NCI-H510A (cell line): ENCODE results near the gene NUP62.

ENCODE experiments used
- DNase-seq: peaks from one replicate; lab custom pipeline; 2025; lab: John Stamatoyannopoulos, UW

Gene NUP62

DNA sequence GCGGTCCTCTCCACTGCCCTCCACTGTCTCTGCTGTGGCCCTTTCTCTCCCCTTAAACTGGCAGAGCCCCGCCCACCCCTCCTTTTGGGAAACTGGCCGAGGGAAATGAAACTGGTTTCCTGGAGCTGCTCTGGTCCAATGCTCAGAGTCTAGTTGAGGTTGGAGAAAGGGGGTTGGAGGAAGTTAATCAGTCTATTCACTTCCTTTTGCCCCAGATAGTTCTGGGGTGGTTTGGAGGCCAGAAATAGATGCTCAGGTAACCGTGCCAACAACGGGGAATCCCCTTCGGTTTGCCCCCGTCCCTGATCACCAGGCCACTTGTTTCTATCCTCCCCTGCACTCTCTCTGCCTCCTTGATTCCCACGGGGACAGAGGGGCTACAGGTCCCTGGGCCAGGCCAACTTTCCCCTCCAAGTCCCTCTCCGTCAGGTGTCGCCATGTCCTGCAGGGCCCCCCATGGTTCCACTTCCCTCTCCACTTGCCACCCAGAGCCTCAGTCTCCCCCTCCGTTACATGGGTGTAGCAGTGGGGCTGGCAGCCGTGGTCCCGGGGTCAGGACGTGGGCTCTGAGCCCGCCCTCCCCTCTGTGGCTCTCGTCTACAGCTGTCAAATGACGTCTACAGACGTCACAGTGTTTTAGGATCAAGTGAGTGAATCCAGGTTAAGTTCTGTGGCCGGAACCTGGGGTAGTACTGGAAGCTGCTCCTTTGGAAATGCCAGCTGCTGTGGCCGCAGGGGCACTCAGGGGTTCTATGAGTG lies 32.3 kb downstream of the NUP62 start, which contains the start of gene IL4I1:
Gene IL4I1, minus strand, starts transcription at position 25 of the 759 bp plus-strand sequence. CDS start 727 bp downstream, outside the sequence.
- DNase-seq: no peak

DNA sequence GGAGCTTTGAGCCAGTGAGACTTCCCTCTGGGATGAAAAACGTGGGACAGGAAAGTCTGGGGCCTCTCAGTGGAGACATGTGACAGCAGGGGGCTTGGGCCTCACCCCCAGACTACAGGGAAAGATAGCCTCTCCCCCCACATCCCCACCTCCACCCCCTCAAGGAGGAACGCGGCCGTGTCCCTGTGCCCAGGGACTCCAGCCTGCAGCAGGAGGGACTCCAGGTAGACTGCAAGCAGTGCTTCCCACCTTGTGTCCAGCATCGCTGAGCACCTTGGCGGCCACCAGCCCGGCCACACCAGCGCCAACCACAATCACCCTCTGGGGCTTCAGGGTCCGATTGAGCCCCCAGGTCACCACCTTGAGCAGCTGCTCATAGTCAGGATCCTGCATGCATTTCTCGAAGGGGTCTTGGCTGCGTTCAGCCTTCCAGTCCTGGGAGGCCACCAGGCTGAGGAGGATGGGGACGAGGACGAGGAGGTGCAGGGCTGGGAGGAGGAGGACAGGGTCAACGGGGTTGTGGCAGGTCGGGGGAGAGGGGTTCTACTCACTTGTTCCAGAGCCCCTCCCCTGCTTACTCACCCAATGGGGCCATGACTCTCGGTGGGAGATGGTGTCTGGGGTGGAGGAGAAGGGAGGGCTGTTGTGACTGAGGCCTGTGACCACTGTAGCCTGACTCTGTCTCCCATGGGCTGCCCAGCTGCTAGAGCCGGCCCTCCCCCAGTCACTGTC lies 33.6 kb downstream of the NUP62 start:
- no peak for DNase-seq

DNA sequence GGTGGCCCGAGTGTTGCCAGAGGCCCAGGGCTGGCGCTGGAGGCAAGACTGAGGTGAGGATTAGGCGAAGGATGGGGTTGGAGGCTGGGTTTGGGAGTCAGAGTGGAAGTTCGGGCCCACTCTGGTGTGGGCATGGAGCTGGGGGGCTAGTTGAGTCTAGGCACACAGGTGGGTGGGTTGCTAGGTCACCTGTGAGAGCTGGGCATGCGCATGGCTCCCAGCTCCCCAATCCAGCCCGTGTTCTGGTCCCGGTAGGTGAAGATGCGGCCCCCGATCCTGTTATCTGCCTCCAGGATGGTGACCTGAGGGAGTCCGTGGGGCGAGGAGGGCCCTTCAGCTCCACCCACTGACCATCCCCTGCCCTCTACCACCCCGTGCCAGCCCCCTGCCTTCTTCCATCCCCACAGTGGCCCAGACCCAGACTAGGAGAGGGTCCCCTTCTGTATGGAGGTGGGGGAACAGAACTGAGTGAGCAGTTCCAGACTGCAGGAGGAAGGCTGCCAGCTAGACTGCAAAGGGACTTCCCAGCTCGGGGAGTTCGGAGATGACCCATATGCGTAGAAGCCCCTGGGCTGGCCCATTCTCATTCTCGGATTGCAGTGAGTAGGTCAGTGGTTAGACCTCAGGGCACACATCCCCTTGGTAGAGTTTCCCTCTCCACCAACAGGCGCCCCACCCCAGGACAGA lies 34.3 kb downstream of the NUP62 start:
- no peak for DNase-seq

GRCh38 chr19:49894011-49894664 lies 35.2 kb downstream of the NUP62 start:
- DNase-seq: no peak

DNA sequence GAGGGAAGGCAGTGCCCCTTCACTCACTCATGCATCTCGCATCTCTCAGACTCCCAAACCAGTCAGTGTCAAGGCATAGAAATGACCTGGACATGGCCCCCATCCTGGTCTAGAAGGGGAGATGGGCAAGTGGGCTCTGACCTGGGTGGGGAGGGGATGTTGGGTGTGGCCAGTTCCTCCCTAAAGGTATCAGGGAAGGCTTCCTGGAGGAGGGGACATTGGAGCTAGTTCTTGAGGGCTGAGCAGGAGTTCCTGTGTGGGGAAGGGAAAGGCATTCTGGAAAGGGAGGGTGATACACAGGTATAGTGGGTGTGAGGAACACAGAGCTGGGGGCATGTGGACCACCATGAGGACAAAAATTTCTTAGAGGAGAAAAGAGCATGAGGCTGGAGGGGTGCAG lies 36.6 kb downstream of the NUP62 start:
- DNase-seq: no peak

DNA sequence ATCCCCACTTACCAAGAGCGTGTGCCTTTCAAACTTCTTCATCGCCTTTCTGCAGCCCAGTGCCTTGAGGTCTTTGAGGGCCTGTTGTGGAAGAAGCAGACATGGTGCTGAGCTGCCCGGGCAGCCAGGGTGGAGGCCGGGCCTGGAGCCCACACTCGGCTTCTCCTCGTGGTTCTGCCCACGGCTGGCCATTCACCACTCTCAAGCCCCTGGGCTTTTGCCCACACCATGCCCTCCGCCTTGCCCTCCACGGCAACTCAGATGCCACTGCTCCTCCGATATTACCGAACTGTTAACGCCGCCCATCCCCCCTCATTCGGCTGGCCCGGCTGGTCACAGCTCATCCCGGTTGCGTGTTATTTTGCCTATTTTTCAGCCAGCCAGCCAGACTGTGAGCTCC lies 37.9 kb downstream of the NUP62 start:
- DNase-seq: no peak

GRCh38 chr19:49890349-49891311 lies 38.7 kb downstream of the NUP62 start:
- DNase-seq: no peak

- DNase-seq: no peak
Observed at GRCh38 chr19:49889687-49890348, 39.5 kb downstream of the NUP62 start.

- DNase-seq: no peak
Observed at GRCh38 chr19:49889038-49889686, 40.1 kb downstream of the NUP62 start.

DNA sequence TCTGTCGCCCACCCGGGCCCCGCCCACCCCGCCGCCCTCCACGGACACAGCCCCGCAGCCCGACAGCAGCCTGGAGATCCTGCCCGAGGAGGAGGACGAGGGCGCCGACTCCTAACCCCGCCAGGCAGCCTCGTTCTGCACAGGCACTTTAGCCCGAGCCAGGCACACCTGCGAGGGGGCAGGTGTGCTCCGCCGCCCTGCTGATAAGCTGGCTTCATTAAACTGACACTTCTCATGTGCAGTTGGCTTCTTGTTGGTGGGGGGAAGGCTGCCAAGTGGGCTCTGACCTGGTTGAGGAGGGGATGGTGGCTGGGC lies 40.8 kb downstream of the NUP62 start:
- peak; percentile 40 for DNase-seq

DNA sequence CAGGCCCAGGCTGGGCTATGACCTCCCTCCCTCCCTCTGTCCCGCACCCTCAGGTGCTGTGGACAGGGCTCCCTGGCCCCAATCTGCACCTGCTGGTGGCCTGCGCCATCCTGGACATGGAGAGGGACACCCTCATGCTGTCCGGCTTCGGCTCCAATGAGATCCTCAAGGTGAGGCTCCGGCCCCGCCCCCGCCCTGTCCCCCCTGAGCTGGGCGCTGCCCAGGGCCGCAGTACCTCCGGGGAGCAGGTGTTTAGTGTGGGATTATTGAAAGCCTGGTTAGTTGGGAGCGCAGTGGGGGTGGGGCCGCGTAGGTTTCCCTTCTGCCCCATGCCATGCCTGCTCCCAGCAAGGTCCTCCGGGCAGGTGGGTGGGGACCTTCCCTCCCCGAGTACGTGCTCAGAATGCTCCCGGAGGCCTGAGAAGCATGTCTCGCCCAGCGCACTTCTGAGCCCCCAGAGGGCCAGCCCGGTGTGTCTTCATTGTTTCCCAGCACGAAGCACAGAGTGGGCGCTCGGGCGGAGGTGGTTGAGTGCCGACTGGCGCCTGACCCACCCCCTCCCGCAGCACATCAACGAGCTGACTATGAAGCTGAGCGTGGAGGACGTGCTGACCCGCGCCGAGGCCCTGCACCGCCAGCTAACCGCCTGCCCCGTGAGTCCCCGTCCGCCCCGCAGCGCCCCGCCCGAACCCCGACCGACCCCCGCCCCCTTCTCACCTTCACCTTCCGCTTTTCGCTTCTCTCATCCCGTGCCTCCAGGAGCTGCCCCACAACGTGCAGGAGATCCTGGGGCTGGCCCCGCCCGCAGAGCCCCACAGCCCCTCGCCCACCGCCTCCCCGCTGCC lies 41.4 kb downstream of the NUP62 start:
- peak; percentile 32 for DNase-seq

DNA sequence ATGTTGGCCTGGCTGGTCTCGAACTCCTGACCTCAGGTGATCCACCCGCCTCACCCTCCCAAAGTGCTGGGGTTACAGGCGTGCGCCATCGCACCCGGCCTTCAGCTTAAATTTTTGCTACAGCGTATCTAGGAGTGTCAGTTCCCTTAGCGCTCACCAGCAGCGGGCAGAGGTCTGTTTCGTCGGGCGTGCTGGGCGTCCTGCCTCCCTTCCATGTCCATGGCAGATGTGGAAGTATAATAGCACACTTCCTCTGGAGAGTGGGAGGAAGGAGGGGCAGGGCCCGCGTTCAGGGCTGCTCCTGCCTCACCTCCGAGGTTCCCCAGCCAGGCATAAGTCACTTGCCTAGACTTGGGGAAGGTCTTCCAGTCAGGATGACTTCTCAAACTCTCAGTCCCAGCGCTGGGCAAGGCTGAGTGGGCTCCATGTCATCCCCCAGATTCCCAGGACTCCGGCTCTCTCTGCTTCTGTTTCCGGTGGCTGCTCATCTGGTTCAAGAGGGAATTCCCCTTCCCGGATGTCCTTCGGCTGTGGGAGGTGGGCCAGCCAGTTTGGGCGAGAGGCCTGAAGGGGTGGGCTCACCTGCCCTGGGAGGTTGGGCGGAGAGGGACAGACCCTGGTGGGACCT lies 42.2 kb downstream of the NUP62 start:
- no peak for DNase-seq

GRCh38 chr19:49884760-49885159 lies 44.5 kb downstream of the NUP62 start:
- no peak for DNase-seq

- DNase-seq: no peak
Observed at GRCh38 chr19:49884109-49884508, 45.2 kb downstream of the NUP62 start.

- no peak for DNase-seq
Observed at GRCh38 chr19:49883094-49883493, 46.2 kb downstream of the NUP62 start.

DNA sequence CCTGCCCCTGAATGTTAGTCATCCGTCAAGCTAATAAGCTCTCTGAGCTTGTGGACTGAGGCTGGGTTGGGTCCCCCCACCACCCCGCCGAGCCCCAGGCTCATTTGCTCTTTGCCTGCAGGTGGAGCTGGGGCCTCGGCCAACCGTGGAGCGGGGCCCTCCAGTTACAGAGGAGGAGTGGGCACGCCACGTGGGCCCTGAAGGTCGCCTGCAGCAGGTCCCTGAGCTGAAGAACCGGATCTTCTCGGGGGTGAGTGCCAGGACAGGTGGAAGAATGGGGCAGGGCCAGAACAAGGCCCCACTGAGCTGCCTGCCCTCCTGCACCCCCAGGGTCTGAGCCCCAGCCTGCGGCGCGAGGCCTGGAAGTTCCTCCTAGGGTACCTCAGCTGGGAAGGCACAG lies 46.7 kb downstream of the NUP62 start:
- no peak for DNase-seq

GRCh38 chr19:49881672-49882394 lies 47.5 kb downstream of the NUP62 start:
- no peak for DNase-seq

DNA sequence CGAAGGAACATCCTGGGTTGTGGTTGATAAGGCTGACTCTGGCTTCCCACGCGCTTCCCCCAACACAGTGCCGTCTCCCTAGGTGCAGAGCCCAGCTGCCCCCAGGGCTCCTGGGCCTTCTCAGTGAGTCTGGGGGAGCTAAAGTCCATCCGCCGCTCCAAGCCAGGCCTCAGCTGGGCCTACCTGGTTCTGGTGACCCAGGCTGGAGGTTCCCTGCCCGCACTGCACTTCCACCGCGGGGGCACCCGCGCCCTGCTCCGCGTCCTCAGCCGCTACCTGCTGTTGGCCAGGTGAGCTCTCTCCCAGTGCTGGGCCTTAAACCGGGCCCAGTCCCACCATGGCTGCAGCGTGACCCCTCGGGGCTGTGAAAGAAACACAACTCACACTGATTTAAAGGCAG lies 48.1 kb downstream of the NUP62 start:
- no peak for DNase-seq
